Measurements from ENCODE around the gene SP2. TPM values are rescaled to one million over a fixed set of nuclear protein-coding genes. Genes with fewer than 3 reads are reported as not detected.

Gene SP2
- total RNA-seq, 1 donor from 2014 or later = 11.3 TPM

- intact Hi-C loops (cut with DNase I) = no loop called here
- H3K9me3 ChIP-seq = no peaks in the 10 kb centered on the region
Measured at GRCh38 chr17:47883589-47884426, 12.2 kb upstream of the SP2 start.

DNA sequence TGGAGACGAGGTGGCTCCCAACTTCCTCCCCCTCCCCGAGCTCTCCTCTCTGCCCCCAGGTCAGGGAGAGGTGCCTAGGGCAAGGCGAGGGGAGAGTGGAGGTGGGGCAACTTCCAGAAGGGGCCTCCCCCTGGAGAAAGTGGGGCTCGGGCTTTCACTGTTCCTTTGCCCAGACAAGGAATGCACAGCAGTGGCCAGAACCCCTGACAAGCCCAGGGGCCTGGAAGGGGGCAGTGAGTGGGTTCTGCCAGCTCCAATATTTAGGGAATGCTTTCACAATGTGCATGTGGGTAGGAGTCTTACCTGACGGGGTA, 11.7 kb upstream of the SP2 start:
- TF ChIP-seq CTCF (IDR thresholded peaks at IDR 0.05) = no peak
- TF ChIP-seq POLR2A (IDR thresholded peaks at IDR 0.05) = no peak
- TF ChIP-seq POLR2AphosphoS5 (IDR thresholded peaks at IDR 0.05; ENCODE audit: insufficient read depth in 1 of 2, low read depth in 1 of 2) = no peak
- intact Hi-C loops (cut with DNase I) = no loop called here
- Histone ChIP-seq H3K27me3 (no peaks in the 10 kb centered on the region), H3K27ac (no peak overlapping the region), H3K4me3 (no peak overlapping the region), H3K4me1 (peaks cover 34% of the 10 kb centered on the region), H3K36me3 (no peaks in the 10 kb centered on the region), H3K9me3 (no peaks in the 10 kb centered on the region)
- DNase-seq (ENCODE audit: extremely low spot score in 2 of 2) = no peak

More at GRCh38 chr17:47883589-47884426, 12.2 kb upstream of the SP2 start:
- Histone ChIP-seq H3K4me1 (peaks cover 34% of the 10 kb centered on the region), H3K27ac (no peak overlapping the region), H3K4me3 (no peak overlapping the region), H3K36me3 (no peaks in the 10 kb centered on the region), H3K27me3 (no peaks in the 10 kb centered on the region)
- DNase-seq (ENCODE audit: extremely low spot score in 2 of 2) = no peak
- TF ChIP-seq POLR2A (IDR thresholded peaks at IDR 0.05) (no peak), POLR2AphosphoS5 (IDR thresholded peaks at IDR 0.05; ENCODE audit: insufficient read depth in 1 of 2, low read depth in 1 of 2) (no peak), CTCF (IDR thresholded peaks at IDR 0.05) (no peak)

- H3K9me3 ChIP-seq = no peaks in the 10 kb centered on the region
- H3K4me3 ChIP-seq = no peak overlapping the region
- no peak overlapping the region for H3K27ac ChIP-seq
Measured at GRCh38 chr17:47884905-47885730, 10.9 kb upstream of the SP2 start.

GRCh38 chr17:47888293-47888692, 7.7 kb upstream of the SP2 start:
- Histone ChIP-seq H3K4me3 (no peak overlapping the region), H3K9me3 (no peaks in the 10 kb centered on the region), H3K27ac (no peak overlapping the region), H3K36me3 (no peaks in the 10 kb centered on the region), H3K27me3 (no peaks in the 10 kb centered on the region), H3K4me1 (peaks cover 25% of the 10 kb centered on the region)
- intact Hi-C loops (cut with DNase I) = no loop called here
- DNase-seq (ENCODE audit: extremely low spot score in 2 of 2) = no peak
- no peak for TF ChIP-seq CTCF (IDR thresholded peaks at IDR 0.05)
- TF ChIP-seq POLR2AphosphoS5 (IDR thresholded peaks at IDR 0.05; ENCODE audit: insufficient read depth in 1 of 2, low read depth in 1 of 2) = no peak
- no peak for TF ChIP-seq POLR2A (IDR thresholded peaks at IDR 0.05)

More at GRCh38 chr17:47884905-47885730, 10.9 kb upstream of the SP2 start:
- intact Hi-C loops (cut with DNase I) = no loop called here
- no peaks in the 10 kb centered on the region for H3K27me3 ChIP-seq
- TF ChIP-seq CTCF (IDR thresholded peaks at IDR 0.05) (no peak), POLR2AphosphoS5 (IDR thresholded peaks at IDR 0.05; ENCODE audit: insufficient read depth in 1 of 2, low read depth in 1 of 2) (no peak), POLR2A (IDR thresholded peaks at IDR 0.05) (no peak)
- H3K36me3 ChIP-seq = no peaks in the 10 kb centered on the region
- no peak for DNase-seq (ENCODE audit: extremely low spot score in 2 of 2)
- peaks cover 34% of the 10 kb centered on the region for H3K4me1 ChIP-seq
